ENCODE results near the gene FAM219A.
"Not testable (repeated sequence)": the region's sequence is repeated elsewhere in the genome, so short reads cannot be mapped to it uniquely, and the experiment has no call there.

The FAM219A gene

GRCh38 chr9:34374905-34375552, 83.3 kb downstream of the FAM219A start:
- no peak for DNase-seq

- no peak for DNase-seq
These were observed 84.0 kb downstream of the FAM219A start for GRCh38 chr9:34374339-34374738.

GRCh38 chr9:34373749-34374148, 84.6 kb downstream of the FAM219A start:
- DNase-seq: no peak

GRCh38 chr9:34372467-34373011, 85.8 kb downstream of the FAM219A start:
- DNase-seq: no peak

- no peak for DNase-seq
These were observed 86.4 kb downstream of the FAM219A start for GRCh38 chr9:34371886-34372466.

- no peak for DNase-seq
These were observed 87.1 kb downstream of the FAM219A start for GRCh38 chr9:34370970-34371880.

- no peak for DNase-seq
These were observed 87.9 kb downstream of the FAM219A start for GRCh38 chr9:34370335-34370969.

GRCh38 chr9:34369636-34370035, 88.7 kb downstream of the FAM219A start:
- no peak for DNase-seq

GRCh38 chr9:34368796-34369195, 89.6 kb downstream of the FAM219A start:
- DNase-seq: not testable (repeated sequence)

GRCh38 chr9:34367751-34368410, 90.5 kb downstream of the FAM219A start:
- DNase-seq: not testable (repeated sequence)

- no peak for DNase-seq
These were observed 92.0 kb downstream of the FAM219A start for GRCh38 chr9:34366365-34366764.

- DNase-seq: no peak
These were observed 93.1 kb downstream of the FAM219A start for GRCh38 chr9:34365282-34365681.

- DNase-seq: no peak
These were observed 94.6 kb downstream of the FAM219A start for GRCh38 chr9:34363619-34364351.

GRCh38 chr9:34362614-34363214, 95.7 kb downstream of the FAM219A start:
- DNase-seq: no peak

- not testable (repeated sequence) for DNase-seq
These were observed 105.4 kb downstream of the FAM219A start for GRCh38 chr9:34352957-34353356.

- DNase-seq: not testable (repeated sequence)
These were observed 106.2 kb downstream of the FAM219A start for GRCh38 chr9:34352122-34352652.

GRCh38 chr9:34349324-34349723, 109.0 kb downstream of the FAM219A start:
- no peak for DNase-seq

Data from stimulated activated CD4-positive, alpha-beta T cell treated with anti-CD3 and anti-CD28 coated beads, Interleukin-2, amount 100 ng/mL, for 48 hours (primary cell).